ENCODE data around the gene PRXL2B.
"Not testable (repeated sequence)": the region's sequence is repeated elsewhere in the genome, so short reads cannot be mapped to it uniquely, and the experiment has no call there.

Gene PRXL2B

DNA sequence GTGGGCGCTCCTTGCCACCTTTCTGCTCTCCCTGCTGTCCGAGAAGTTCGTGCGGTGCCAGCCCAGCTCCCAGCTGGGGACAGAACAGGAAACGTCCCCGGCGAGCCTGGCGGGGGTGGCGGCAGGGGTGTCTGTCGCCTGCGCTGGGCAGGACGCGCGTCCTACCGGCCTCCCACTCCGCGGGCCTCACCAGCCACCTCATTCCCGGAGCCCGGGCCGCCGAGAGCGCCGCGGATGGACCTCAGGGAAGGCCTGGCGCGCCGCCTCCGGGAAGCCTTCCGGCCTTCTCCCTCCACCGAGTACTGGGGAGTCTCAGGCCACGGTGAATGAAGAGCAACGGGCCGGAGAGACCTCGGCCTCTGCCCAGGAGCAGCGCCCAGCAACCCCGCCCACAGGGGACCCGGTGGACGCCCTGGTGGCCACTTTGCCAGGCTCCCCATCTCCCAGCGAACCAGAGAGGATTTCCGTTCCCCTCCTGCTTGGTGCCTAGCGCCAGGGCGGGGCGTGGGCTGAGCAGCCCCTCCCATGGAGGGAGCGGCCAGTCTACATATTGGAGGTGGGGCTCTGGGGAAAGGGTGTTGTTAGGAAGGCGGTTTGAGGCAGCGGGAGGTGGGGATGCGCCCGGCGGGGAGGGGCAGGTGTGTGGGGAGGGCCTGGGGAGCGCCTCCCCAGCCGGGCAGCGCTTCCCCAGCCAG lies 39.9 kb upstream of the PRXL2B start:
- Mint-ChIP-seq H3K9me3 (no peaks in the 10 kb centered on the region), H3K27ac (peak overlapping the region; percentile 96), H3K4me1 (peaks cover 61% of the 10 kb centered on the region), H3K27me3 (peaks cover 16% of the 10 kb centered on the region), H3K36me3 (no peaks in the 10 kb centered on the region), H3K4me3 (peak overlapping the region; percentile 84)
- peak; percentile 67 for ATAC-seq

DNA sequence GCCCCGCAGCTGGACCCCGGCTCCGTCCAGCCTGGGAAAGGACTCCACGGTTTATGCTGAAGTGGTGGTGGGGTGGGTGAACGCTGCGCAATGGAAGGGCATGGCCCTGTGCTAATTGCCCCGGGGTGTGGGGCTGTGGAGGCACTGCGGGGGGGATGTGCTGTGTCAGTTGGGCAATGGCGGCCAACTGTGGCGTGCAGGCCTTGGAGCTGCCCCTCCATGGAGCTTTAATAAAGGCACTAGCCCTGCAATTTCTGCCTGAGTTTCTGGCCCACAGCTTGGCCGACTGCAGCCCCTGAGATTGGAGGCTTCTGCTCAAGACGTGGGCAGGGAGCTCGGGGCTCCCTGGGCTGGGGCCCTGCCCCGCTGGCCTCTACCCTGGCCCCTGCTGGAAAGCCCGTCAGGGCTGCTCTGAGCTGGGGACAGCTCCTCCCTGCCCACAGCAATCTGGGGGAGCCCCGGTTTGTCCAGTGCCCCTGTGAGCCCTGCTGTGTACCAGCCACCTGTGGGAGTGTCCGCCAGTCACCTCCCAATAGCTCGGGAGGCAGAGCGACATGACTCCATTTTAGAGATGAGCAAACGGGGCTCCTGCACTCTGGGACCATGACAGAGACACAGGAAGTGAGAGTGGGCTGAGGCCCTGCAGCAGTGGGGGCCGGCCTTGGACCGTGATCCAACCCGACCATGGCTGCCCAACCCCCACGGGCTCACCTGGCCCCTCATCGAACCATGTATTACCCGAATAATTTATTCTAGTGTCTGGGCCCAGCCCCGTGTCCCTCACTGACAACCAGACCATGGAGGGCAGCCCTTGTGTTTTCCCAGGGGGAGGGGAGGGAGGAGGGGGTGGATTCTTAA lies 39.1 kb upstream of the PRXL2B start:
- Mint-ChIP-seq H3K4me3 (peak overlapping the region; percentile 84), H3K36me3 (no peaks in the 10 kb centered on the region)
- peak; percentile 50 for ATAC-seq

DNA sequence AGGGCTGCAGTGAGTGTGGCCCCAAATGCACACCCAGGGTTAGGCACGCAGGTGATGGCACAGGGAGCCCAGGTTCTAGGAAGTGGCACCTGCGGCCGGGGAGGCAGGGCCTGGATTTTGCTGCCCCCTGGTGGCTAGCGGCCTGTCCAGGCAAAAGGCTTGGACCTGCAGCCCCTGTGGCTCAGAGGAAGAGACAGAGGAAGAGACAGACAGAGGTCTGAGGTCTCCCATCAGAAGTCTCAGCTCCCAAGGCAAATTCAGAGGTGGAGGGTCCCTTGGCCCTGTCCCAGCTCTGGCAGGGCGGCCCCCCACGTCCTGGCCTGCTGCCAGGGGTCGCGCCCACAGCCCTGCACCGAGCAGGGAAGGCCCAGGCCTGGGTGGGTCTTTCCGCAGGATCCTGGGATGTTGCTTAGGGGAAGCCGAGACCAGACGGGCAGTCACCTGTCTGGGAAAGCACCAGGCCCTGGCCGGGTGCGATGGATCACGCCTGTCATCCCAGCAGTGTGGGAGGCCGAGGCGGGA lies 38.4 kb upstream of the PRXL2B start:
- ATAC-seq, result peak; percentile 62
- H3K36me3 Mint-ChIP-seq, result no peaks in the 10 kb centered on the region
- H3K27me3 Mint-ChIP-seq, result peaks cover under 1% of the 10 kb centered on the region
- peak overlapping the region; percentile 84 for H3K4me3 Mint-ChIP-seq
- peak overlapping the region; percentile 96 for H3K27ac Mint-ChIP-seq
- H3K9me3 Mint-ChIP-seq, result no peaks in the 10 kb centered on the region
- H3K4me1 Mint-ChIP-seq, result peaks cover 69% of the 10 kb centered on the region

More for the DNA sequence above, 39.1 kb upstream of the PRXL2B start:
- H3K9me3 Mint-ChIP-seq, result no peaks in the 10 kb centered on the region
- peaks cover 68% of the 10 kb centered on the region for H3K4me1 Mint-ChIP-seq
- peaks cover 8% of the 10 kb centered on the region for H3K27me3 Mint-ChIP-seq
- H3K27ac Mint-ChIP-seq, result peak overlapping the region; percentile 96

DNA sequence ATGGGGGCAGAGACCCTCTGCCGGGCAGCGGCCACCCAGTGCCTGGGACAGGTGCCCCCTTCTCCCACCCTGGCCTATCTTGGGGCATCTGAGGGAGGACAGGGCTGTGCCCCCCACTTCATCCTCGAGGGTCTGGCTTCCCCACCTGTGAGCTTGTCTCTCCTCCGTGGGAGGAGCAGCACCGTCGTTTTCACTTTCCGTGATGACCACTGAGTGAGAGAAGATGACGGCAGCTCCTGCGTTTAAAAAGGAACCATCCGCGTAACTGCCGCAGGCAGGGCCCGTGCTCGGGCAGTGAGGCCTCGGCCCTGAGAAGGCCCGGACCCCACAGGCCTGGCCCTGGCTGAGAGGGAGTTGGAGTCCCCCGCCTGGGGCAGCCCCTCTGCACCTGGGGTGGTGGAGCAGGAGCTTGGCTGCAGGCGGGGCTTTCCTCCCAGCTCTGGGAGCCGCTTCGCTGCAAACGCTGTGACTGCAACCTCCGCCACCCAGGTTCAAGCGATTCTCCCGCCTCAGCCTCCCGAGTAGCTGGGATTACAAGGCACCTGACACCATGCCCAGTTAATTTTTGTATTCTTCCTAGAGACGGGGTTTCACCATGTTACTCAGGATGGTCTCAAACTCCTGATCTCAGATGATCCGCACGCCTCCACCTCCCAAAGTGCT lies 37.1 kb upstream of the PRXL2B start:
- H3K36me3 Mint-ChIP-seq, H3K9me3 Mint-ChIP-seq, H3K27me3 Mint-ChIP-seq: not testable (repeated sequence)
- H3K27ac Mint-ChIP-seq, result peak overlapping the region; percentile 96
- H3K4me3 Mint-ChIP-seq, result peak overlapping the region; percentile 84
- peak; percentile 1 for ATAC-seq
- H3K4me1 Mint-ChIP-seq, result peaks cover 76% of the 10 kb centered on the region

DNA sequence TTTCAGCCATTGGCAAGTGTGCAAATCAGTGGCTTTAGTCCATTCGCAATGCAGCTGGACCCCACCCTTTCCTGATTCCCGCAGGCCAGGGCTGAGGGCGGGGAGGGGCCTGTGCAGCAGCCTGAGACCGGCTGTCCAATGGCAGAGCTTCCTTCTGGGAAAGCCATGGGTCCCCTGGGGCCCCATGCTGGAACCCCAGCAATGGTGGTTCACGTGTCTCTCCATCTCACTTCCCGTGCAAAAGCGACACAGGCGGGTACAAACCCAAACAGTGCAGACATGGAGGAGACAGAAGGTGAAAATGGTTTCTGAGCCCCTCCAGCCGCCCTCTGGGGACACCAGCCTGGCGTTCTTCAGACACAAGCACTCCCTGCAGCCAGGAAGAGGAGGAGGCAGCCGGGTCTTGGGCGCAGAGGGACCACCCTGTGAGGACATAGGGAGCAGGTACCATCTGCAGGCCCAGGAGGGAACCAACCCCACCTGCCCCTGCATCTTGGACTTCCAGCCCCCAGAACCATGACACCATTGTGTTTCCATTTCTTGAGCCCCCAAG lies 36.2 kb upstream of the PRXL2B start:
- H3K27me3 Mint-ChIP-seq, H3K36me3 Mint-ChIP-seq, H3K9me3 Mint-ChIP-seq: not testable (repeated sequence)
- peak; percentile 0 for ATAC-seq
- H3K27ac Mint-ChIP-seq, result peak overlapping the region; percentile 96
- peaks cover 76% of the 10 kb centered on the region for H3K4me1 Mint-ChIP-seq
- H3K4me3 Mint-ChIP-seq, result peak overlapping the region; percentile 84

DNA sequence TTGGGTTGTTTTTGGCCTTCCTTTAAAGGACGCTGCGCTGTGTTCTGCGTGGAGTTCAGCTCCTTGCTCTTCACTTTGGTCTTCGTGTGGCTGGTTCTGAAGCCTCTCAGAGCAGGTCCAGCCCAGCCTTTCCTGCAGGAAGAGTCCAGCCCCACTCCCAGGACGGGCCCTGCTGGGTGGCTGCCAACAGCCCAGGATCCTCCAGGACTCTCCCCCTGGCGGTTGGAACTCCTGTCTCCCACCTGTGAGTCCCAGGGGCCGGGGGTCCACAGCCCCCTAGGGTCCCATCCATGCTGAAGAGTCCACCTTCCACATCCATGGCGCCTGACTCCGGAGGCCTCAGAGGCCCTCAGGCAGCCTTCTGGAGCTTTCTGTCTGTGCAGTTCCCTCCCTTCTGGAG lies 35.0 kb upstream of the PRXL2B start:
- H3K4me3 Mint-ChIP-seq, H3K27me3 Mint-ChIP-seq, ATAC-seq, H3K9me3 Mint-ChIP-seq, H3K36me3 Mint-ChIP-seq: not testable (repeated sequence)
- Mint-ChIP-seq H3K27ac (peak overlapping the region; percentile 96), H3K4me1 (peaks cover 75% of the 10 kb centered on the region)

DNA sequence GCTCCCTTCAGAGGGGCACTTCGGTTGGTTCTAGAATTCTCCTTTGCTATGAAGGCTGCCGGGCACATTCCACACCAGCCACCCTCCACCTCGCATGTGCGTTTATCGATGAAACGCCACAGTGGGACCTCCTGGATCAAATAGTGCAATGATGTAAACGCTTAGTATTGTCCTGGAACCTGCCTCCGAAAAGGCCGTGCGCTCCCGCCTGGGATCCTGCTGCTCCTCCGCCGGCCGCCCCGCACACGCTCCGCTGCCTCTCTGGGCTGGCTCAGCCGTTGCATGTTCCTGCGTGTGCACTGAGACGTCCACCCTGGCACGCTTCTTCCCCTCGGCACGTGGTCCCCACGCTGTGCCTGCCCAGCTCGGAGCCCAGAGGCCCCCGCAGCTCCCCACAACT lies 34.4 kb upstream of the PRXL2B start:
- peak overlapping the region; percentile 96 for H3K27ac Mint-ChIP-seq
- peaks cover 12% of the 10 kb centered on the region for H3K36me3 Mint-ChIP-seq
- ATAC-seq, result no peak
- H3K27me3 Mint-ChIP-seq, result no peaks in the 10 kb centered on the region
- no peak overlapping the region for H3K4me3 Mint-ChIP-seq
- peaks cover 78% of the 10 kb centered on the region for H3K4me1 Mint-ChIP-seq
- no peaks in the 10 kb centered on the region for H3K9me3 Mint-ChIP-seq

DNA sequence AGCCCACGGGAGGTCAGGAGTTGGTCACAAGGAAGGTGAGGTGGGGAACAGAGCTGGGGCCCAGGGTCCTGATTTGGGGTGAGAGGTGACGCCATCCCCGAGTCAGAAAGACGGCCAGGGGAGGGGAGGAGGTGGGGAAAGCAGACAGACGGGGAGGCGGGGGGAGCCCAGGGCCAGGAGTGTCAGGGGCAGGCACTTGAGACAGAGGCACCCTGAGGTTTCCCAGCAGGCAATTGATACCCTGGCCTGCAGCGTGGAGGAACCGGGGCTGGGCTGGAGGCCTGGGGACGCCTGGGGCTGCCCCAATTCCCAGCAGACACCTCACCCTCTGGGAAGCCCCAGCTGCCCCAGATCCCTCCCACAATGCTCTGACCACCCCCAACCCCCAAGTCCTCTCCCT lies 33.5 kb upstream of the PRXL2B start:
- Mint-ChIP-seq H3K4me1 (peaks cover 80% of the 10 kb centered on the region), H3K36me3 (peaks cover 19% of the 10 kb centered on the region)
- H3K4me3 Mint-ChIP-seq, H3K27me3 Mint-ChIP-seq, H3K9me3 Mint-ChIP-seq, H3K27ac Mint-ChIP-seq, ATAC-seq: not testable (repeated sequence)

DNA sequence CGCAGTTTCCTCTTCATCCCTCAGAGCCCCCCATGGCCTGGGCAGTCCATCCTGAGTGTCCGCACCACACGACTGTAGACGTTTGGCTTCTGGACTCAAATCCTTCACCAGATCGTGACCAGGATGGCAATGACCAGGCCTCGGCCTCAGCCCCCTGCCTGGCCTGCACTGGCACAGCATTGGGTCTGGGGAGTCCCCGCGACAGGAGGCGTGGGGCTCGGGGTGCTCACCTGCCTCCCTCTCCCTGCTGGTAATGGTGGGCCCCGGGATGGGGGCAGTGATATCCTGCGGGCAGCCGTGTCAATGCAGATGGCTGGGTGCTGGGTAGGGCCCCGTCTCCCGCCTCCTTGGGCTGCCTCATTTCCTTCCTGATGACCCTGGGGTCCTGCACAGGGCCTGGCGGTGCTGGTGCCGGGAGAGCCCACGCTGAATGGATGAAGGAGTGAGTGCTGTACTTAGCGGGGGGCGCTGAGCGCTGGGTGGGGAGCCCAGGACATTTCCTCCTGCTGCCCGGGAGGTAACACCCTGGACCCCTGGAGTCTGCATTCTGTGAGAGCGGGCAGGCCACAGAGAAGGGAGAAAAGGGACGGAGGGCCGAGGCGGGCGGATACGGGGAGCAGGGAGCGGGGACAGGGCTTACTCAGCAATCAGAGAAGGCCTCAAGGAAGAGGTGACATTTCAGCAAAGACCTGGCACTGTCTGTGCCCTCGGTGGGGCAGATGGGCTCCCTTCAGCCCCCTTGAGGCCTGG lies 32.5 kb upstream of the PRXL2B start:
- Mint-ChIP-seq H3K27me3 (no peaks in the 10 kb centered on the region), H3K4me3 (peak overlapping the region; percentile 98)

DNA sequence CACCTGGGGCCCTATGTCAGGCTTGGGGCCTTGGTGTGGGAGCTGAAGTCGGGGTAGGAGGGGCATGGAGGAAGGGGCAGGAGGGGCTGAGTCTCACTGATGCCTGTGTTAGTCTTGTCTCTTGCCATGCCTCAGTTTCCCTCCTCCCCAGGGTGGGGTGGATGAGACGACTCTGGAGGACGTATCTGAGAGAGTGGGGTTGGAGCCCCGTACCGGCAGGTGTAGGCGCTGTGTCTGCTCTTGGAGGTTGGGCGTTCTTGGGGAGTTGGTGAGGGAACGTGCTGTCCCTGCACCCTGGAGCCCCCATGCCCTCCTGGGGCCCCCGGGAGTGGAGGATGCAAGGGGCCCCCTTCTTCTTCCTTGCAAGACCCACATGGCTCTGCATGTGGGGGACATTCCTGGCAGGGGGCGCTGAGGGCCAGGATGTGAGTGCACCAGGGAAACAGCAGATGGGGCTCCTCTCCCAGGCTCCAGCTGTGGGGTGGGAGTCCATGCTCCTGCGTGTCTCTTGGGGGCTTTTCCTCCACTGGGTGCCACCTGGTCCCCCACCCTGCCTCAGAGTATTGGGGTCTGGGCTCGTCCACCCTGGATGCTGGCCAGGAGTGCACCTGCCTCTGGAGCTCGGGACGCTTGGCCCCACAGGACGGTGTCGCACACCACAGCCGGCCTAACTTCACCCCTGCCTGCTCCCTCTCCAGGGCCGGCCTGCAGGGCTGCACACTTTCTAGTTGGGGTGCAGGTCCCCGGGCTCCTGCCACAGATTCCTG lies 31.8 kb upstream of the PRXL2B start:
- Mint-ChIP-seq H3K36me3 (peaks cover 32% of the 10 kb centered on the region), H3K4me3 (peak overlapping the region; percentile 98), H3K27ac (peak overlapping the region; percentile 99), H3K27me3 (no peaks in the 10 kb centered on the region), H3K4me1 (peaks cover 73% of the 10 kb centered on the region), H3K9me3 (no peaks in the 10 kb centered on the region)
- ATAC-seq, result peak; percentile 26

More for the DNA sequence above, 32.5 kb upstream of the PRXL2B start:
- peaks cover 80% of the 10 kb centered on the region for H3K4me1 Mint-ChIP-seq
- ATAC-seq, result no peak
- H3K36me3 Mint-ChIP-seq, result peaks cover 28% of the 10 kb centered on the region
- H3K27ac Mint-ChIP-seq, result peak overlapping the region; percentile 99
- H3K9me3 Mint-ChIP-seq, result no peaks in the 10 kb centered on the region

DNA sequence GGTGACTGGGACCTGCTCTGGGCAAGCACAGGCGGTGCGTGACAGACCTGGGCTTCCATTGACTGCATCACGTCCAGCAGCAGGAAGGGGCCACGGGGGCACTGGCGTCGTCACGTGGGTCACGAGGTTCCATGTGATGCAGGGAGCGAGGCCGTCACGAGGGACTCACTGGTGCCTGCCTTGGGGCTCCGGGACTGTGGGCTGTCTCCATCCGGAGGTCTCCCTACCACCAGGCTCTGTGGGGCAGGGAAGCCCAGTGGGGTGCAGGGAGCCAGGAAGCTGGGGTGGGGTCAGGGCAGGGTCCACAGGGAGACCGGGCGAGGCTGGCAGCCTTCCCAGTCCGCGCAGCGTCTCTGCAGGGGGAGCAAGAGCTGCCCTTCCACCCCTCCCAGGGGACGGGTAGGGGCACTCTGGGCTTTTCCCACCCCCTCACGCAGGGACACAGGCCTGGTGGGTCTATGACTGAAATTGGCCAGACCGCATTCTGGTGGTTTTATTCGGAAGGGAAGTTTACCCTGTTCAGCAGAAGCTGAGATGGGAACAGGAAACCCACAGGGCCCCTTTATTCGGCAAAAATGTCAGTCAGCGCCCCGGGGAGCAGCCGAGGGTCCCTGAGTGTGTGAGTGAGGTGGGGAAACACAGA lies 30.8 kb upstream of the PRXL2B start:
- Mint-ChIP-seq H3K36me3 (peaks cover 40% of the 10 kb centered on the region), H3K9me3 (no peaks in the 10 kb centered on the region), H3K4me1 (peaks cover 68% of the 10 kb centered on the region), H3K27me3 (no peaks in the 10 kb centered on the region), H3K27ac (peak overlapping the region; percentile 99), H3K4me3 (peak overlapping the region; percentile 98)
- ATAC-seq, result peak; percentile 80

DNA sequence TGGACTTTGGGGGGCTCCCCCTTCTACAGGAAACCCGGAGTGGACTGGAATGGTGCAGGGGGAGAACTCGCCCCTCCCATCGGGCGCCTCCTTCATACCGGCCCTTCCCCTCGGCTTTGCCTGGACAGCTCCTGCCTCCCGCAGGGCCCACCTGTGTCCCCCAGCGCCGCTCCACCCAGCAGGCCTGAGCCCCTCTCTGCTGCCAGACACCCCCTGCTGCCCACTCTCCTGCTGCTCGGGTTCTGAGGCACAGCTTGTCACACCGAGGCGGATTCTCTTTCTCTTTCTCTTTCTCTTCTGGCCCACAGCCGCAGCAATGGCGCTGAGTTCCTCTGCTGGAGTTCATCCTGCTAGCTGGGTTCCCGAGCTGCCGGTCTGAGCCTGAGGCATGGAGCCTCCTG lies 30.3 kb upstream of the PRXL2B start, which contains the start of gene TNFRSF14:
TSS of gene TNFRSF14 (plus strand) at position 95 of the 401 bp plus-strand sequence. CDS start at position 389, 294 bp downstream.
- peak; percentile 72 for ATAC-seq
- peak within 1 kb of the TSS; percentile 99 for H3K27ac Mint-ChIP-seq
- peak within 1 kb of the TSS; percentile 98 for H3K4me3 Mint-ChIP-seq
- peaks cover 68% of the 10 kb centered on the region for H3K4me1 Mint-ChIP-seq
- peaks cover 45% of the 10 kb centered on the region for H3K36me3 Mint-ChIP-seq
- H3K9me3 Mint-ChIP-seq, result no peaks in the 10 kb centered on the region
- no peaks in the 10 kb centered on the region for H3K27me3 Mint-ChIP-seq

DNA sequence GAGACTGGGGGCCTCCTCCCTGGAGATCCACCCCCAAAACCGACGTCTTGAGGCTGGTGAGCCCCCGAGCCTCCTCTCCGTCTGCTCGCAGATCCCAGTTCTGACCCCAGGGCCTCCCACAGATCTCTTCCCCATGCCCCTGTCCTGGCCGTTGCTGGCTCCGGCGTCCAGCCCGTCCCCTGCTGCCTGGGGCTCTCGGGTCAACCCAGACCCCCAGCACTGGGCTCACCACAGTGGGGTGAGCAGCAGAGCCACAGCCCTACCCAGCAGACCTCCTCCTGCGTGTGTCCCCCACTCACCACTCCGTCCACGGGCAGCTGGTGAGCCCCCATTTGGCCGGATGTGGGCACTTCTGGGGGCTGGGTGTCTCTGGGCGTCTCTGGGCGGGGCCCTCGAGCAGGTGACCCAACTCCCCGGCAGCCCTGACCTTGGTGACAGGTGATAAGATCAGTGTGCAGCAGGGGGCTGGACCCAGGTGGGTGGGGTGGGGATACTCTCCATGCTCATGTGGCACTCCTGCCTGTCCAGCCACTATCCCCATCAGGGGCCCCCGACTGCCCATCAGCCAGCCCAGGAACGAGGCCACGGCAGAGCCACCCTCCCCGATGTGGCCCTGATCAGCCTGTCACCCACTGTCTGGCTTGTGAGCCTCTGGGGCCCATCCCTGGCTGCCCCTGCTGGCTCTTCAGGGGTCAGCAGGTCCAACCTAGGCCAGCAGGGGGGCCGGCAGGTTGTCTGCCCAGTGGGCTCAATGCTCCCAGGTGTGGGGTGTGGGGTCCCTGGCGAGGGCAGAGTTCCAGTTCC lies 29.7 kb upstream of the PRXL2B start:
- no peaks in the 10 kb centered on the region for H3K9me3 Mint-ChIP-seq
- H3K4me1 Mint-ChIP-seq, result peaks cover 68% of the 10 kb centered on the region
- H3K4me3 Mint-ChIP-seq, result peak overlapping the region; percentile 98
- H3K36me3 Mint-ChIP-seq, result peaks cover 51% of the 10 kb centered on the region
- H3K27me3 Mint-ChIP-seq, result no peaks in the 10 kb centered on the region
- H3K27ac Mint-ChIP-seq, result peak overlapping the region; percentile 99
- peak; percentile 35 for ATAC-seq
